HepG2 (cell line): ENCODE measurements around the gene FBN2. TPM values are rescaled to one million over a fixed set of nuclear protein-coding genes. Genes with fewer than 3 reads are reported as not detected.

ENCODE experiments used
- ATAC-seq: fragments of 200-7000 bp; cut with Tn5 transposase; 3 replicates; pipeline ENCODE4 v1.9.1; 2020; ENCODE audit warnings: mild to moderate bottlenecking, moderate library complexity
- BruUV-seq: library from RNA; stranded (reverse); fragments of 400-500 nt; replicated peaks from 2 replicates; lab custom pipeline; 2021; lab: Mats Ljungman, UMichigan
- CTCF ChIA-PET: fragments of 300-600 bp; formaldehyde crosslinking; extraction: SDS; loops from one replicate; lab custom pipeline; 2021; ENCODE audit warnings: low total read pairs, inconsistent platforms, low intra/inter-chr PET ratio; lab: Yijun Ruan, JAX
- POLR2A ChIA-PET: fragments of 350-600 bp; sonication (Branson Sonifier 250); formaldehyde crosslinking; loops from one replicate; lab custom pipeline; 2020; ENCODE audit warnings: antibody characterized with exemption, inconsistent platforms; lab: Yijun Ruan, JAX
- DNase-seq: peaks from one replicate; pipeline ENCODE4 v3.0.0-alpha.2; 2015; ENCODE audit warnings: low spot score
- FAIRE-seq: peaks from 3 replicates; lab custom pipeline; 2011; peaks lifted over from hg19 to GRCh38; lab: Jason Lieb, UNC
- H2AFZ ChIP-seq: one replicate; pipeline ENCODE4 v1.6.1; 2011; ENCODE audit warnings: low read length, inconsistent platforms
- H3K27ac ChIP-seq: fragments of 300-600 bp; 3 replicates; pipeline ENCODE4 v1.8.0; 2011; ENCODE audit warnings: mixed run types, mild to moderate bottlenecking, mixed read lengths, low read length, inconsistent platforms; ENCODE audit not compliant: insufficient read depth; ENCODE audit errors: extremely low read length
- H3K27me3 ChIP-seq, 2 experiments: fragments of 200-600 bp in 1 of 2; 2 replicates in 1 of 2; 3 replicates in 1 of 2; pipeline versions ENCODE4 v1.6.0 to v1.8.0; 2011; ENCODE audit warnings: low read length in 2 of 2, mild to moderate bottlenecking in 2 of 2, moderate library complexity in 2 of 2, inconsistent platforms in 1 of 2; ENCODE audit not compliant: insufficient read depth in 2 of 2, control insufficient read depth in 1 of 2
- H3K36me3 ChIP-seq, 2 experiments: fragments of 200-600 bp in 1 of 2; replicated peaks in 1 of 2; 2 replicates in 1 of 2; 3 replicates in 1 of 2; pipeline versions ENCODE4 v1.5.1 to v1.8.0; 2011; ENCODE audit warnings: low read length in 2 of 2, inconsistent platforms in 1 of 2; ENCODE audit not compliant: insufficient read depth in 2 of 2, control insufficient read depth in 1 of 2
- H3K4me1 ChIP-seq: 2 replicates; pipeline ENCODE4 v1.5.1; 2012; ENCODE audit warnings: low read length, inconsistent platforms; ENCODE audit not compliant: insufficient read depth
- H3K4me2 ChIP-seq: 2 replicates; pipeline ENCODE4 v1.6.0; 2011; ENCODE audit warnings: low read depth, low read length, inconsistent platforms
- H3K4me3 ChIP-seq, 3 experiments: fragments of 200-600 bp in 1 of 3; sonication (generic), shearing (Covaris generic) in 1 of 3; replicated peaks in 1 of 3; 2 replicates each; pipeline ENCODE4 v1.5.1; 2011 to 2016; ENCODE audit warnings: low read length in 3 of 3, inconsistent platforms in 2 of 3, low read depth in 2 of 3, mild to moderate bottlenecking in 2 of 3, control low read depth in 1 of 3, mixed read lengths in 1 of 3; ENCODE audit not compliant: insufficient read depth in 1 of 3
- H3K79me2 ChIP-seq: one replicate; pipeline ENCODE4 v1.6.1; 2011; ENCODE audit warnings: low read length, inconsistent platforms; ENCODE audit not compliant: insufficient read depth
- H3K9ac ChIP-seq: 2 replicates; pipeline ENCODE4 v1.6.0; 2011; ENCODE audit warnings: mild to moderate bottlenecking, low read depth, low read length, inconsistent platforms; ENCODE audit not compliant: insufficient read depth
- H3K9me3 ChIP-seq: 2 replicates; pipeline ENCODE4 v1.5.1; 2012; ENCODE audit warnings: mild to moderate bottlenecking, low read length
- H4K20me1 ChIP-seq: 2 replicates; pipeline ENCODE4 v1.6.0; 2011; ENCODE audit warnings: inconsistent platforms, mild to moderate bottlenecking, low read length, moderate library complexity; ENCODE audit not compliant: insufficient read depth
- E2F1 ChIP-seq: sonication (generic); formaldehyde crosslinking; IDR thresholded peaks from 2 replicates; pipeline ENCODE4 v1.5.0; 2020; ENCODE audit warnings: missing genetic modification reagents
- ELF4 ChIP-seq: sonication (generic); formaldehyde crosslinking; IDR thresholded peaks from 2 replicates; pipeline ENCODE4 v1.5.0; 2020; ENCODE audit warnings: missing genetic modification reagents, mild to moderate bottlenecking, moderate library complexity, borderline replicate concordance
- FOXO1 ChIP-seq: sonication (generic); formaldehyde crosslinking; IDR thresholded peaks from 2 replicates; pipeline ENCODE4 v1.4.0; 2020; ENCODE audit warnings: missing genetic modification reagents
- PRPF4 ChIP-seq: fragments of 200-400 bp; formaldehyde crosslinking; IDR thresholded peaks from 2 replicates; pipeline ENCODE4 v1.6.1; 2016; ENCODE audit warnings: low read length, low read depth; ENCODE audit not compliant: poor library complexity, severe bottlenecking
- SATB2 ChIP-seq: sonication (generic); formaldehyde crosslinking; IDR thresholded peaks from 2 replicates; pipeline ENCODE4 v1.5.0; 2020; ENCODE audit warnings: missing genetic modification reagents
- SMAD3 ChIP-seq: sonication (generic); formaldehyde crosslinking; IDR thresholded peaks from 2 replicates; pipeline ENCODE4 v1.4.0; 2020; ENCODE audit warnings: missing genetic modification reagents
- SOX6 ChIP-seq, 2 experiments: fragments of 450-650 bp in 1 of 2; sonication (generic) in 1 of 2; formaldehyde crosslinking in 1 of 2; IDR thresholded peaks; 2 replicates each; pipeline versions ENCODE4 v1.4.0 to v1.6.1; 2017 to 2020; ENCODE audit warnings: antibody characterized with exemption in 1 of 2, mild to moderate bottlenecking in 1 of 2, missing genetic modification reagents in 1 of 2
- STAG1 ChIP-seq: sonication (generic); formaldehyde crosslinking; IDR thresholded peaks from 2 replicates; pipeline ENCODE4 v1.4.0; 2020; ENCODE audit warnings: missing genetic modification reagents
- SYNCRIP ChIP-seq: fragments of 200-400 bp; formaldehyde crosslinking; IDR thresholded peaks from 2 replicates; pipeline ENCODE4 v1.6.1; 2018; ENCODE audit warnings: mild to moderate bottlenecking, low read depth, low read length; ENCODE audit not compliant: insufficient read depth
- ZNF12 ChIP-seq: sonication (generic); formaldehyde crosslinking; IDR thresholded peaks from 2 replicates; pipeline ENCODE4 v1.5.0; 2020; ENCODE audit warnings: missing genetic modification reagents
- ZNF121 ChIP-seq: sonication (generic); formaldehyde crosslinking; IDR thresholded peaks from 2 replicates; pipeline ENCODE4 v1.5.0; 2020; ENCODE audit warnings: mild to moderate bottlenecking, missing genetic modification reagents
- ZNF337 ChIP-seq: sonication (generic); formaldehyde crosslinking; IDR thresholded peaks from 2 replicates; pipeline ENCODE4 v1.5.1; 2020; ENCODE audit warnings: missing genetic modification reagents, low read depth, mild to moderate bottlenecking, borderline replicate concordance
- ZNF431 ChIP-seq: sonication (generic); formaldehyde crosslinking; IDR thresholded peaks from 2 replicates; pipeline ENCODE4 v1.9.0; 2022; ENCODE audit warnings: missing genetic modification reagents, low read depth, mild to moderate bottlenecking, borderline replicate concordance
- ZNF446 ChIP-seq: sonication (generic); formaldehyde crosslinking; IDR thresholded peaks from 2 replicates; pipeline ENCODE4 v1.5.0; 2020; ENCODE audit warnings: mild to moderate bottlenecking, missing genetic modification reagents
- ZNF460 ChIP-seq: sonication (generic); formaldehyde crosslinking; IDR thresholded peaks from 2 replicates; pipeline ENCODE4 v1.5.1; 2020; ENCODE audit warnings: missing genetic modification reagents, mild to moderate bottlenecking, borderline replicate concordance
- ZNF552 ChIP-seq: sonication (generic); formaldehyde crosslinking; IDR thresholded peaks from 2 replicates; pipeline ENCODE4 v1.9.0; 2022; ENCODE audit warnings: missing genetic modification reagents, mild to moderate bottlenecking, borderline replicate concordance
- ZNF556 ChIP-seq: sonication (generic); formaldehyde crosslinking; IDR thresholded peaks from 2 replicates; pipeline ENCODE4 v1.4.0; 2020; ENCODE audit warnings: mild to moderate bottlenecking, missing genetic modification reagents, borderline replicate concordance
- ZNF672 ChIP-seq: sonication (generic); formaldehyde crosslinking; IDR thresholded peaks from 2 replicates; pipeline ENCODE4 v1.8.1; 2022; ENCODE audit warnings: missing genetic modification reagents
- ZNF776 ChIP-seq: sonication (generic); formaldehyde crosslinking; IDR thresholded peaks from 2 replicates; pipeline ENCODE4 v1.4.0; 2020; ENCODE audit warnings: mild to moderate bottlenecking, missing genetic modification reagents
- ZNF792 ChIP-seq: IDR thresholded peaks from 2 replicates; pipeline ENCODE4 v1.6.1; 2016
- WGBS: methylation state at CpG from one replicate; pipeline ENCODE4 v1.1.6; 2017; ENCODE audit warnings: low lambda C conversion rate; 5-methylcytosine and 5-hydroxymethylcytosine counted together
- in situ Hi-C: cut with HindIII; loops from 2 replicates; pipeline ENCODE4 v1.10.0; 2017; ENCODE audit warnings: low pct_unique_long_range_greater_than_20kb; ENCODE audit not compliant: extremely low pct_ligation_motif_present
- intact Hi-C: fragments of 100-400 bp; cut with micrococcal nuclease; formaldehyde crosslinking; loops from one replicate; pipeline ENCODE4 v1.10.0; 2022; ENCODE audit not compliant: unreplicated experiment
- polyA plus RNA-seq, 8 experiments: library from polyadenylated mRNA; depleted of rRNA in 3 of 8; stranded (reverse) in 7 of 8; unstranded in 1 of 8; fragments of >200 nt; fragmentation: Illumina TruSeq in 4 of 8; extraction: Trizol in 4 of 8; gene quantifications; 2 replicates each; pipeline versions ENCODE4 v1.2.1 to v1.2.3, GENCODE V29; 2011 to 2016; ENCODE audit warnings: low read depth in 4 of 8, missing spikeins in 1 of 8, mixed read lengths in 1 of 8; ENCODE audit not compliant: insufficient read depth in 1 of 8
- total RNA-seq, 5 experiments: library from RNA; depleted of rRNA; stranded (reverse); fragments of >200 nt; fragmentation: Illumina TruSeq; extraction: Trizol; gene quantifications; 2 replicates each; pipeline ENCODE4 v1.2.3, GENCODE V29; 2016; ENCODE audit warnings: low read depth in 1 of 5

The FBN2 gene
- total and polyA plus RNA-seq, 2 of the 13 experiments (the other 11 are each of a cell fraction or from before 2014, with no cell fraction given) = not detected

DNA sequence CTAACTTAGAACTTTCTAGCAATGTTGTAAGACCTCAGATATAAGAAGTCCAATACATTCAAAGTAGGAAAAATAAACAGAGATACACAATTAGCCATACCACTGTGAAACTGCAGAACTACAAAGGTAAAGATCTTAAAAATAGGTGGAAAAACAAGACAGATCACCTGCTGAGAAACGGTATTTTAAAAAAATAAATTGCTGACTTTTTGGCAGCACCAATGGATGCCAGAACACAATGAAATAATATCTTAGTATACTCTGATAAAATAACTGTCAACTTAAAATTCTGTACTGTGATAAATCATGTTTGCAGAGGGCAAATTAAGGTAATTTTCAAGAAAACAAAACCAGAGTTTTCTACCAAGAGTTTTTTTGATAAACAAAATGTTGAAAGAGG is 138.9 kb downstream of the FBN2 start:
- Histone ChIP-seq H2AFZ (no peak overlapping the region), H4K20me1 (no peaks in the 10 kb centered on the region), H3K4me2 (no peak overlapping the region), H3K9ac (no peak overlapping the region), H3K4me1 (no peaks in the 10 kb centered on the region), H3K27me3 (no peaks in the 10 kb centered on the region), H3K4me3 (no peak overlapping the region), H3K79me2 (no peaks in the 10 kb centered on the region), H3K27ac (no peak overlapping the region), H3K36me3 (no peaks in the 10 kb centered on the region), H3K9me3 (no peaks in the 10 kb centered on the region)
- intact Hi-C loops (no loop called here), in situ Hi-C loops (no loop called here)
- ATAC-seq (no peak), DNase-seq (no peak), FAIRE-seq (no peak)
- TF ChIP-seq ZNF12 (CRISPR knock-in tag) = no peak
- TF ChIP-seq ZNF460 (CRISPR knock-in tag) = no peak
- no peak for TF ChIP-seq SOX6 (IDR thresholded peaks at IDR 0.05)
- no peak for TF ChIP-seq SOX6 (CRISPR knock-in tag; IDR thresholded peaks at IDR 0.05)
- no peak for TF ChIP-seq ZNF552 (CRISPR knock-in tag)
- no peak for TF ChIP-seq SYNCRIP
- no peak for TF ChIP-seq ZNF431 (CRISPR knock-in tag)
- TF ChIP-seq ZNF337 (CRISPR knock-in tag) = no peak
- TF ChIP-seq ELF4 = no peak
- ChIA-PET POLR2A (no interaction called here), CTCF (no interaction called here)
- 0% methylated on average over 1 of the region's 1 CpG for WGBS
- BruUV-seq = no TSS peak

- Histone ChIP-seq H3K9me3 (no peaks in the 10 kb centered on the region), H3K4me3 (no peak overlapping the region), H3K27ac (no peak overlapping the region), H3K27me3 (no peaks in the 10 kb centered on the region), H3K4me1 (no peaks in the 10 kb centered on the region), H3K9ac (no peak overlapping the region), H3K79me2 (no peaks in the 10 kb centered on the region), H4K20me1 (no peaks in the 10 kb centered on the region), H3K36me3 (no peaks in the 10 kb centered on the region), H2AFZ (no peak overlapping the region), H3K4me2 (no peak overlapping the region)
- no peak for ATAC-seq
- in situ Hi-C loops (no loop called here), intact Hi-C loops (no loop called here)
- no peak for FAIRE-seq
- POLR2A ChIA-PET = no interaction called here
- DNase-seq = no peak
- CTCF ChIA-PET = no interaction called here
- no TSS peak for BruUV-seq
- WGBS = 0% methylated on average over 2 of the region's 2 CpGs
- no peak for TF ChIP-seq FOXO1
- TF ChIP-seq E2F1 (CRISPR knock-in tag) = no peak
- TF ChIP-seq SMAD3 = no peak
- TF ChIP-seq ZNF556 (CRISPR knock-in tag) = no peak
- no peak for TF ChIP-seq PRPF4
- no peak for TF ChIP-seq SATB2 (CRISPR knock-in tag)
- no peak for TF ChIP-seq ZNF672 (CRISPR knock-in tag)
- no peak for TF ChIP-seq ZNF792 (CRISPR knock-in tag)
- TF ChIP-seq ZNF121 = no peak
- TF ChIP-seq ZNF776 (CRISPR knock-in tag) = no peak
- TF ChIP-seq ZNF446 = no peak
- TF ChIP-seq STAG1 (CRISPR knock-in tag) = no peak
Measured at GRCh38 chr5:128397876-128398275, 140.2 kb downstream of the FBN2 start.
